Stimulated activated CD8-positive, alpha-beta memory T cell treated with anti-CD3 and anti-CD28 coated beads, Interleukin-12 subunit alpha, Interleukin-12 subunit beta, amount 100 ng/mL, for 1 hour (primary cell): Measurements from ENCODE around the gene SOX9.

Experiments used
- DNase-seq: peaks from one replicate; pipeline ENCODE4 v3.0.0-alpha.2; 2020; ENCODE audit warnings: low read depth

SOX9 gene

DNA sequence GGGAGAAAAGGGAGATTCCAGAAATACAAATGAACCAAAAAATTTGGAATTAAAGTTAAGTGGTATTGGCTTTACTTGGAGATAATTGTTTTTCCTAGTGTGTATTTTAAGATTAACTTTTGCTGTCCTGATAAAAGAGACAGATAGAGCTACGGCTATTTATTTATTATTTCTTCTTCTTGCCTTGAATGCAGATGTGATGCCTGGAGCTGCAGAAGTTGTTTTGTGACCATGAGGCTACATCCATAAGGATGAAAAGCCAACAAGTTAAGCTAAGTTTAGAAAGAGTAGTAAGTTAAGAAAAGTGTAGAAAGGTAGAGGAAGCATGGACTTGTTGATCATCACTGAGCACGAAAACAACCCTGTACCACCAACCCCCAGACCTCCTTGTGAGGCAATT, 41.7 kb downstream of the SOX9 start:
- no peak for DNase-seq

DNA sequence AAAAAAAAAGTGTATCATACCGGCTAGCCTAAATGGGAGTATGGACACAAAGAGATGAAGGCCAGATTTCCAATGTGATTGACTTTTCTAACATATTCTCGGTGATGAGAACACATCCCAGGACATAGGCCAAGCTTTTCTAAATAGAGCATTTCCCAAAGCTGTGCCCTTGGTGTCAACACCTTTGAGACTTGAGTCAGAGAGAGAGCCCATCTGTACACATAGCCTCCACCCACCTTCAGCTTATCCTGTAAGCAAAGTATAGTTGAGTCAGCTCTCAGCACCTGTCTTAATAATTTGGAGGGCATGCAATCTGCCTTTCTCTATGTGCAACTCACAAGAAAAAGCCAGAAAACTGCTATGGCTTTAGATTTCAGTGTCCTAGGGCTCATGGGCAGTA, 42.7 kb downstream of the SOX9 start:
- no peak for DNase-seq

DNA sequence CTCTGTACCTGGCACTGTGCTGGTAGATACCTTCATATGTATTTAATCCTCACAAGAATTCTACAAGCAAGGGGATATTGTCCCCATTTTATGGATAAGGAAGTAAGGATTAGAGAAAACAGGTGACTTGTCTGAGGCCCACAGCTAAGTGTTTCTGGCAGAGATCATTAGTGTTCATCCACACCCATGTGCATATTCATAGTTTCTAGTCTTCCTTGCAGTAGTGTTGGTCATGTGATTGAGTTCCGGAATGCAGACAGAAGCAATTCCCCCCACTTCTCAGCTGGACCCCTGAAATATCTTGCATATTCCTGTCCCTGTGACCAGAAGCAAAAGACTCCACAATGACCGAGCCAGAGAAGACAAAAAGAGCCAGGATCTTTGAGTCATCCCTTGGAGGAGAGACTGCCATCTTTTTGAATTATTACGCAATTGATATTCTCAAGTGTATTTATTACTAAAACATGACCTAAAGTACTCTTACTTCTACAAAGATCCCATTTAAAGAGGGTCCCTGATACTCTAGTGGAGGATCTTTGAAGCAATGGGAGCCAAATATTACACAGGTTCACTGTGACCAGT, 43.4 kb downstream of the SOX9 start:
- DNase-seq, result no peak

DNA sequence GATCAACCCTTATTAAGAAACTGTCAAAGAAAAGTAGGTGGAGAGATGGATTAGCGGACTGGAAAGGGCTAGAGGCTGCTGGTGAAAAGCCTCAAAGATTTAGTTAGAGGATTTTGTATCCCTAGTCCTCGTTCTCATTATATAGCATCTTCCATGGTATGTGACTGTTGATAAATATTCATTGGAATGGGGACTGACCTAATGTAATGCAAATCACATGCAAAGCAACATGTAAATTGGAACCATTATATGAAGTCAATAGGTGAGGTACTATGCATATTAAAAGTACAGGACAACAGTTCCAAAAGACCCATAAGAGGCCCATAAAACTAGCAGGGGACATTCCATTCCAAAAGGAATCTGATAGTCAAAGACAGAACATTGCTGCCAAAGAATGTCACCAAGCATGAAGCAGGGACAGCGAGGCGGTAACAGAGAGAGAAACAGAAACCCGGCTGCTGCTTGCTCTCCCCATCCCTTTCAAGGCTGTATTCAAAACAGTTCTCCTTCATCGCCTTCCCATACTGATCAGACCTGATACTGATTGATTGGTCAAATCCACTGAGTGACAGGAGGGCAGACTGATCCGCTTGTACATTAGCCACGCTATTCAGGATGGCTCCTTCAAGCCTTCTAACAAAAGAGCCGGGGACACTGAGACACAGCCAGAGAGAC, 44.5 kb downstream of the SOX9 start:
- no peak for DNase-seq

DNA sequence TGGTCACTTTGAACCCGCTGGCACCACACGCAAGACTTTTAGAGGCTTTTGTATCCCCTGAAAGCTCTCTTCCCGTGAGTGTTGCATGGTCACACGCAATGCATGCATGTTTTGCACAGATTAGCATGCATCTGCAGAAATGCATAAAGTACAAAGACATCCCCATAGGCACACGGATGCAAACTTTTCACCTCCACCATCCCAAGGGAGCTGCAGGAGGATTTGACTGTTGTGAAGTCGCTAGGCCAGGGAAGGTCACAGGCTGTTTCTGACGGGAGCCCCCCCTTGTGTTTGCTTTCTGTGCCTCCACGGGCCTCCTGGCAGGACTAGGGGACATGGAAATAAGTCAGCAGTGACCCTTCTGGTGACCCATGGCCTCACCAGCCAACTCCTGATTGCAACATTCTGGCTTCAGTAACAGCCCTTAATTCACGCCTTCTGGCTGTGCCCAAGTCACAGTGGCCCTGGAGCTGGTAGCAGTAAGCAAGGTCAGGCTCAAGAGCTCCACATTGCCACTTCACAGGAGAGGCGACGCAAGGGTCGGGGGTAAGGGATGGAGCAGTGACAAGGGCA, 45.1 kb downstream of the SOX9 start:
- DNase-seq, result no peak

GRCh38 chr17:72167593-72167992, 46.8 kb downstream of the SOX9 start:
- DNase-seq, result no peak

DNA sequence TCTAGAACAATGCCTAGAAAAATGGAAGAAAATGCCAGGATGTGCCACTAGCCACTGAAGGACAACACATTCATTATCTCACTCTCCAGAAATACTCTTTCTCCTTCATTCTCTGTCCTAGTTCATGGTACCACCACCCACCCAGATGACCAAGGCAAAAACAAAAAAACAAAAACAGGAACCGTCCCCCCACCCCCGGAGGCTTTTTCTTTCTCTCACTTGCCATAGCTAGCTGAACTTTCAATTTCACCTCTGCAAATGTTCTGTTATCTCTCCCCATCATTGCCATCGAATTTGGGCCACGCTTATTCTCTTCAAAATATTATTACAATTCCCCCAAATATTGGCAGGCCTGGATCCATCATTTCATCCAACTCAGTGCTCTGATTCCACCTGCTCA, 49.0 kb downstream of the SOX9 start:
- no peak for DNase-seq

- DNase-seq, result no peak
Measured at GRCh38 chr17:72171703-72172667, 51.2 kb downstream of the SOX9 start.

DNA sequence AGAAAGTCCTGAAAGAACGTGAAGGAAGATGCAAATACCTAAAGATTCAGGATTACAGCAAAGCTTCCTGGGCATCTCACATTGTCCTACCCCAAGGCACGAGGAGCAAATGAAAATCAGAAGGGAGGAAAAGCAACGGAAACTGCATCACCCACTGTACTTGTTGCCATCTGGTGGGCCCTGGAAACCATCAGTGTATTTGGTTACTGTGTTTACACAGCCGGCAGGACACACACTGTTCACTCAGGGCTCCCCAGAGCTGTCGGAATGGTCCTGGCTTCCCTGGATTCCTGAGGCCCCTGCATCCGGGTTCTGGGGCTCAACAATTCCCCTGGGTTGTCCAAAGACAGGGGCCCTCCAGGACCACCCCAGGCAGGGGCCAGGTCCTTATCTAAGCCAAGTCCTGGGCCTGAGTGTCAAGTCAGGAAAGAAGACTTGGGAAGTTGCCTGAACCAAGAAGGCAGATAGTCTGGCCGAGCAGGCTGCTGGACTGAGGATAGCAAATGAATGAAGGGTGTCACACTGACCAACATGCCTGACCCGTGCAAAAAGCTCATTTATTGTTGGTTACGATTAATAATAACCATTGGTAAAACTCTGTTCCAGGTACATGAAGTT, 52.8 kb downstream of the SOX9 start:
- DNase-seq, result no peak

DNA sequence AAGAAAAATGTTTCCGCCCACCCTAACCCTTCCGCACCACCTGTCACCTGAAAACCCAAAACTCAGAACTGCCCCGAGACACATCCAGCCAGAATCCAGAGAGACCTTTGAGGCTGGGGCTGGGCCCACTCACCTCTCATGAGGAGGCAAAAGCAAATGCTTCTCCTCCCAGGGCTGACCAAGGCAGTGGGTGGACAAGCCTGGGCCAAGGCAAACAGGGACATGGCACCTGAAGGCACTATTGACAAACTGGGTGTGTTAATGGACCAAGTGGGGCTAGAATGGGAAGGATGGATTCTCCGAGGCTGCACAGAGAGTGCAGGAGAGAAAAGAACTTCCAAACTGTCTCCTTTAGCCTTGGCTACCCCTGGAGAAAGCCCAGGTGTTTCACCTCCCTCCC, 54.4 kb downstream of the SOX9 start:
- DNase-seq, result no peak
